ENCODE data around the gene DNAJC2. TPM values are rescaled to one million over a fixed set of nuclear protein-coding genes. Genes with fewer than 3 reads are reported as not detected.
A peak's percentile ranks its signal among the peaks of the same experiment; 100 is the strongest.

Gene DNAJC2
- total RNA-seq, 1 experiment from 2014 or later: 21.7 TPM

DNA sequence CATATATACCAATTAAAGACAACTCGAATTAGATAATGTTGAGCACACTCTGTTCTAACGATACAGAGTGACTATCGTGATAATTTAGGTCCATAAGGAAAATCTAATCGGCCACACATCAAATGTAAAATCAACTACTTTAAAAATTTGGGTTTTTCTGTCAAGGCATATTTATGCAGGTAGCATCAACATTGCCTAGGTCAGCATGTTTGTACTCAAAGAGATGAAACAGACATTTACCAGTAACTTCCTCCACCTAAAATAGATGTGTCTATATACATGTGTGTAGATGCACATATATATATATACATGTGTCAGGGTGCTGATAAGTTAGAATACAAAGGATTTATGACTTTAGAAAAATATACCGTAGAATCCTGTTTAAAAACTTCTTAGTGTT is 24.9 kb upstream of the DNAJC2 start:
- no peaks in the 10 kb centered on the region for H3K9me3 ChIP-seq (ENCODE audit: low read length)
- H3K9me2 ChIP-seq (replicated peaks; ENCODE audit: low read length): no peaks in the 10 kb centered on the region
- no peaks in the 10 kb centered on the region for H3K27me3 ChIP-seq (ENCODE audit: low read length)
- DNase-seq (no peak), ATAC-seq (no peak)
- H3K4me2 ChIP-seq (ENCODE audit: low read length): no peak overlapping the region
- no peaks in the 10 kb centered on the region for H3K4me1 ChIP-seq (ENCODE audit: insufficient read depth, low read length)
- TF ChIP-seq, protein P1, sequence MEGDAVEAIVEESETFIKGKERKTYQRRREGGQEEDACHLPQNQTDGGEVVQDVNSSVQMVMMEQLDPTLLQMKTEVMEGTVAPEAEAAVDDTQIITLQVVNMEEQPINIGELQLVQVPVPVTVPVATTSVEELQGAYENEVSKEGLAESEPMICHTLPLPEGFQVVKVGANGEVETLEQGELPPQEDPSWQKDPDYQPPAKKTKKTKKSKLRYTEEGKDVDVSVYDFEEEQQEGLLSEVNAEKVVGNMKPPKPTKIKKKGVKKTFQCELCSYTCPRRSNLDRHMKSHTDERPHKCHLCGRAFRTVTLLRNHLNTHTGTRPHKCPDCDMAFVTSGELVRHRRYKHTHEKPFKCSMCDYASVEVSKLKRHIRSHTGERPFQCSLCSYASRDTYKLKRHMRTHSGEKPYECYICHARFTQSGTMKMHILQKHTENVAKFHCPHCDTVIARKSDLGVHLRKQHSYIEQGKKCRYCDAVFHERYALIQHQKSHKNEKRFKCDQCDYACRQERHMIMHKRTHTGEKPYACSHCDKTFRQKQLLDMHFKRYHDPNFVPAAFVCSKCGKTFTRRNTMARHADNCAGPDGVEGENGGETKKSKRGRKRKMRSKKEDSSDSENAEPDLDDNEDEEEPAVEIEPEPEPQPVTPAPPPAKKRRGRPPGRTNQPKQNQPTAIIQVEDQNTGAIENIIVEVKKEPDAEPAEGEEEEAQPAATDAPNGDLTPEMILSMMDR (conservative IDR thresholded peaks at IDR 0.05; ENCODE audit: low read depth, low read length): no peak
- TF ChIP-seq EZH2phosphoT487 (IDR thresholded peaks at IDR 0.05; ENCODE audit: borderline replicate concordance, low read length): no peak
- no peak for TF ChIP-seq EZH2 (IDR thresholded peaks at IDR 0.05; ENCODE audit: low read length, unreplicated experiment)
- H3F3A ChIP-seq (ENCODE audit: low read length, unreplicated experiment): no peaks in the 10 kb centered on the region
- H3K36me3 ChIP-seq (ENCODE audit: low read depth, low read length): peaks cover 41% of the 10 kb centered on the region
- ChIA-PET CTCF (no interaction called here), POLR2A (ENCODE audit: unreplicated experiment) (no interaction called here)
- H3K4me3 ChIP-seq (ENCODE audit: low read length): no peak overlapping the region
- H2AFZ ChIP-seq (ENCODE audit: low read length): no peak overlapping the region
- no peak overlapping the region for H3K9ac ChIP-seq (ENCODE audit: low read length)
- intact Hi-C loops (cut with micrococcal nuclease): no loop called here
- no peaks in the 10 kb centered on the region for H4K20me1 ChIP-seq (ENCODE audit: low read length)
- no peaks in the 10 kb centered on the region for H3K79me2 ChIP-seq (ENCODE audit: low read length)
- H3K27ac ChIP-seq (ENCODE audit: low read length): no peak overlapping the region
- no TSS peak for BruUV-seq (replicated peaks)

DNA sequence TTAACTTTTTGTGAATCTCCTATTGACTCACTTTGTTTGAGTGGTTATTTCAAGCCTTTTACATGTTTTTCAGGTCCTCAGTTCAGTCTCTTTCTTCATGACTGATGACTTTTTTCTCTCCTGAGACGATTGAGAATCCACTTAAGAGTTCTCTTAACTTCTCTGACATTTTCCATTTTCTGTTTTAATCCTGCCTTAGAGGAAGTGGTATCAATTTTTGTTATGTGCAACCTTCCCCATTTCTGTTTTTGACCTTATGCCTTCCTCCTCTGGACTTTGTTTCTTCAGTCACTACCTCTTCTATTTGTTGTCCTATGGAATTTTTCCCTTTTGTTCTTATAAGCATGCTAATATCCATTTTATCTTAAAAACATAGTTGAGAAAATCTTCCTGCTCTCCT is 5.2 kb upstream of the DNAJC2 start:
- Histone ChIP-seq H3K4me3 (ENCODE audit: low read length) (peak overlapping the region; percentile 83), H3K9me3 (ENCODE audit: low read length) (no peaks in the 10 kb centered on the region), H3F3A (ENCODE audit: low read length, unreplicated experiment) (no peaks in the 10 kb centered on the region), H4K20me1 (ENCODE audit: low read length) (peaks cover 40% of the 10 kb centered on the region), H3K27ac (ENCODE audit: low read length) (no peak overlapping the region), H3K9ac (ENCODE audit: low read length) (no peak overlapping the region), H3K4me1 (ENCODE audit: insufficient read depth, low read length) (peaks cover 33% of the 10 kb centered on the region), H2AFZ (ENCODE audit: low read length) (no peak overlapping the region), H3K36me3 (ENCODE audit: low read depth, low read length) (peaks cover 20% of the 10 kb centered on the region; the same call in 1 of the 2 replicates), H3K9me2 (replicated peaks; ENCODE audit: low read length) (no peaks in the 10 kb centered on the region), H3K4me2 (ENCODE audit: low read length) (peak overlapping the region; percentile 90), H3K79me2 (ENCODE audit: low read length) (peaks cover 82% of the 10 kb centered on the region), H3K27me3 (ENCODE audit: low read length) (no peaks in the 10 kb centered on the region)
- BruUV-seq (replicated peaks): no TSS peak
- POLR2A ChIA-PET (ENCODE audit: unreplicated experiment): no interaction called here
- ATAC-seq (no peak), DNase-seq (no peak)
- intact Hi-C loops (cut with micrococcal nuclease): loop anchor here (5.0 to 10.0 kb wide), 2 partner anchors 43 to 205 kb away; partner anchors contain the start of gene NAPEPLD
- TF ChIP-seq EZH2phosphoT487 (IDR thresholded peaks at IDR 0.05; ENCODE audit: borderline replicate concordance, low read length): no peak
- TF ChIP-seq, protein P1 (conservative IDR thresholded peaks at IDR 0.05; ENCODE audit: low read depth, low read length): no peak
- TF ChIP-seq EZH2 (IDR thresholded peaks at IDR 0.05; ENCODE audit: low read length, unreplicated experiment): no peak
- CTCF ChIA-PET: no interaction called here

DNA sequence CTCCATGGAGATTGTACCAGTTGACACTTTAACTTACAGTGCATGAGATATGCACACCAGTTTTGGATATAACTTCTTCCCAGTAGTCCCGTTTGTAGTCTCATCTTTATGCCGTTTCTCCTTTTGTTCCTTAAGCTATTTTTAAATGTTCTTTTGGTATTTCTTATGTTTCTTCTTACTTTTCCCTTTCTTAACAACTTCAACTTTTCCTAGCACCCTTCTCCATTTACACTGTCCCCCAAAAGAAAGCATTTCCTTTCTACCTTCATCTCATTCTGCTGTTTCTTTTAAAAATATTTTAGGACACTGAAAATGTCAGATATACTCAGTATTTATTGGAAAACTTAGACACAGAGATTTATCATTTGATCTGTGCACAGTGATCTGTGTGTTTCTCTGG is 4.4 kb upstream of the DNAJC2 start:
- POLR2A ChIA-PET (ENCODE audit: unreplicated experiment): no interaction called here
- intact Hi-C loops (cut with micrococcal nuclease): loop anchor here (1.0 to 10.0 kb wide), 3 partner anchors 42 to 204 kb away; partner anchors contain the start of gene NAPEPLD

More for the DNA sequence above, 4.4 kb upstream of the DNAJC2 start:
- peaks cover 40% of the 10 kb centered on the region for H4K20me1 ChIP-seq (ENCODE audit: low read length)
- peaks cover 17% of the 10 kb centered on the region; the same call in 1 of the 2 replicates for H3K36me3 ChIP-seq (ENCODE audit: low read depth, low read length)
- no peak overlapping the region for H3K27ac ChIP-seq (ENCODE audit: low read length)
- no peak overlapping the region for H2AFZ ChIP-seq (ENCODE audit: low read length)
- no peaks in the 10 kb centered on the region for H3F3A ChIP-seq (ENCODE audit: low read length, unreplicated experiment)
- BruUV-seq (replicated peaks): no TSS peak
- no peaks in the 10 kb centered on the region for H3K9me2 ChIP-seq (replicated peaks; ENCODE audit: low read length)
- no peaks in the 10 kb centered on the region for H3K27me3 ChIP-seq (ENCODE audit: low read length)
- CTCF ChIA-PET: no interaction called here
- H3K9me3 ChIP-seq (ENCODE audit: low read length): no peaks in the 10 kb centered on the region
- H3K4me3 ChIP-seq (ENCODE audit: low read length): peak overlapping the region; percentile 83
- ATAC-seq (no peak), DNase-seq (no peak)
- peaks cover 85% of the 10 kb centered on the region for H3K79me2 ChIP-seq (ENCODE audit: low read length)
- peak overlapping the region; percentile 96 for H3K9ac ChIP-seq (ENCODE audit: low read length)
- no peak for TF ChIP-seq EZH2phosphoT487 (IDR thresholded peaks at IDR 0.05; ENCODE audit: borderline replicate concordance, low read length)
- TF ChIP-seq, protein P1 (conservative IDR thresholded peaks at IDR 0.05; ENCODE audit: low read depth, low read length): no peak
- no peak for TF ChIP-seq EZH2 (IDR thresholded peaks at IDR 0.05; ENCODE audit: low read length, unreplicated experiment)
- H3K4me1 ChIP-seq (ENCODE audit: insufficient read depth, low read length): peaks cover 33% of the 10 kb centered on the region
- H3K4me2 ChIP-seq (ENCODE audit: low read length): peak overlapping the region; percentile 90

All from PC-3 (cell line).